Gastroesophageal sphincter (tissue), 3 donors: ENCODE measurements around the gene GEMIN7.

Experiments used
- EP300 ChIP-seq: sonication (generic); formaldehyde crosslinking; IDR thresholded peaks from one replicate; pipeline ENCODE4 v1.6.1; 2017; ENCODE audit warnings: antibody characterized with exemption, mild to moderate bottlenecking
- POLR2AphosphoS5 ChIP-seq: sonication (generic); formaldehyde crosslinking; IDR thresholded peaks from one replicate; pipeline ENCODE4 v1.6.1; 2017; ENCODE audit warnings: antibody characterized with exemption
- TF ChIP-seq, protein P1 (sequence below), 4 experiments: fragments of 200-600 bp in 2 of 4; fragments of 450-650 bp in 2 of 4; sonication (generic) in 1 of 4; IDR thresholded peaks; one replicate each; pipeline ENCODE4 v1.5.1; 2017 to 2019; ENCODE audit warnings: antibody characterized with exemption in 4 of 4, mild to moderate bottlenecking in 2 of 4, moderate library complexity in 2 of 4

DNA sequence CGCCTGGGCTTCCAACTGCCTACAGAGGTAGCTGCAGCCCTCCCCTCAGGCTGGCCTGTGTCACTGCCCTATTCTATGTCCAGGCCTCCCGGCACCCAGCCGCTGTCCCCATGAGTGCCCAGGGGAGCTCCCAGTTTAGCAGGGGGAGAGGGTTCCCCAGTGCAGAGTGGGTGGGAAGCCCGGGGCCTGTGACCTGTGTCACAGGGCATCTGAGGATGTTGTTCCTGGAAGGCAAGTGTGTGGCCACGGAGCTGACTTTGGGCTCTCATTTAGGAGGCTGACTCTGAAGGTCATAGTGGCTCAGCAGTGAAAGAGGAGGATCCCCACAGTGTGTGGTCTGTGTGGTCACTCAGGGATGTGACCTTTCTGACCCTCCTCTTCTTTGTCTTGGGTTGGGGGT, 39.0 kb downstream of the GEMIN7 start:
- TF ChIP-seq POLR2AphosphoS5 = no peak
- TF ChIP-seq, protein P1, sequence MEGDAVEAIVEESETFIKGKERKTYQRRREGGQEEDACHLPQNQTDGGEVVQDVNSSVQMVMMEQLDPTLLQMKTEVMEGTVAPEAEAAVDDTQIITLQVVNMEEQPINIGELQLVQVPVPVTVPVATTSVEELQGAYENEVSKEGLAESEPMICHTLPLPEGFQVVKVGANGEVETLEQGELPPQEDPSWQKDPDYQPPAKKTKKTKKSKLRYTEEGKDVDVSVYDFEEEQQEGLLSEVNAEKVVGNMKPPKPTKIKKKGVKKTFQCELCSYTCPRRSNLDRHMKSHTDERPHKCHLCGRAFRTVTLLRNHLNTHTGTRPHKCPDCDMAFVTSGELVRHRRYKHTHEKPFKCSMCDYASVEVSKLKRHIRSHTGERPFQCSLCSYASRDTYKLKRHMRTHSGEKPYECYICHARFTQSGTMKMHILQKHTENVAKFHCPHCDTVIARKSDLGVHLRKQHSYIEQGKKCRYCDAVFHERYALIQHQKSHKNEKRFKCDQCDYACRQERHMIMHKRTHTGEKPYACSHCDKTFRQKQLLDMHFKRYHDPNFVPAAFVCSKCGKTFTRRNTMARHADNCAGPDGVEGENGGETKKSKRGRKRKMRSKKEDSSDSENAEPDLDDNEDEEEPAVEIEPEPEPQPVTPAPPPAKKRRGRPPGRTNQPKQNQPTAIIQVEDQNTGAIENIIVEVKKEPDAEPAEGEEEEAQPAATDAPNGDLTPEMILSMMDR (IDR thresholded peaks at IDR 0.05) = no peak
- TF ChIP-seq EP300 = no peak
